ENCODE results near the gene HSPBP1. TPM values are rescaled to one million over a fixed set of nuclear protein-coding genes. Genes with fewer than 3 reads are reported as not detected.

The HSPBP1 gene
- total and polyA plus RNA-seq, 2 of the 13 experiments (the other 11 are each of a cell fraction or from before 2014, with no cell fraction given), result 22.3 to 33.7 TPM

DNA sequence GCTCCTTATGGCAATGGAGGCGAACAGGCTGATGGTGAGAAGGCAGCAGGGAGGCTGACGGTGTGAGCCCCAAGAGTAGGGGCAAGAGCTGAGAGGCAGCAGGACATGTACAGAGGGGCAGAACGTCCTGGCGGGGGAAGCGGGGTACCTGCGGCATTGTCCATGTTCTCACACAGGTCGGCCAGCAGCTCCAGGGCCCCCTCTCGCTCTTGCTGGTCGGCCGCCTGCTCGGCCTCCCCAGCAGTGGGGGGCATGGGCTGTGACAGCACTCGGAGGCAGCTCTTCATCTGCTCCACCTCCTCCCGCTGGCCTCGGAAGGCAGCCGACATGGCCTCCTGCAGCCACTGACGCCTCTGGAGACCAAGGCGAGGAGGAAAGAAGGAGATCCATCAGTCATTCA, 2.4 kb downstream of the HSPBP1 start (continued):
- TF ChIP-seq FOXP1 (IDR thresholded peaks at IDR 0.05), result no peak
- no peak for TF ChIP-seq FOXP1 (CRISPR knock-in tag; IDR thresholded peaks at IDR 0.05)
- no peak for TF ChIP-seq NFRKB (IDR thresholded peaks at IDR 0.05)
- no peak for TF ChIP-seq ERF (CRISPR knock-in tag; IDR thresholded peaks at IDR 0.05)

DNA sequence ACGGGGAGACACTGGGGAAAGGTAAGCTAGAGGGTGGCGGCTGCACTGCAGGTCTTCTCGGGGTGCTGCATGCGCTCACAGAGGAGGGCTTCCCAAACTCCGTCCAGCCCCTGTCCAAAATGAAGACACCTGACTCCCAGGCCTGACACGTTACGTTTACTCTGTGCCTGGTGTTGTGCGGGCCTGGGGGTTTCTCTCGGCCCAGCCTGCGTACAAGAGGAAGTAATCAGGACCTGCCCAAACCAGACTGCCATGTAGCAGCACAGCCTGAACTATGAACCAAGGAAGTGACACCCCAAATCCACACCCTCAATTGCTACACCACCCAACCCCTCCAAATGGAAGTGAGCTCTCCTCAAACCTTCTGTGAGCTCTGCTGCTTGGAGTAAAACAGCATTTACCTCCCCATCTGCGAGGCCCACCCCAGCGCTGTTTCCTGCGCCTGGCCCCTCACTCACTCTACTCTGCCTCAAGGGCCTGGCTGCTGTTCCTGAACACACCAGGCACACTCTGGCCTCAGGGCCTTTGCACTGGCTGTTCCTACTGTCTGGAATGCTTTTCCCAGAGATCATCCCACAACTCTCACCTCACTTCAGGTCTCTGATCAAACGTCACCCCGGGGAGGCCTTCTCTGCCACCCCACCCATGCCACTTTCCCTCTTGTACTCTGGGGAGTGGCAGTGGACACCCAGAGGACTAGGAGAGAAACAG, 3.0 kb downstream of the HSPBP1 start:
- peaks cover 10 to 36% of the 10 kb centered on the region in 2 experiments; a peak in 4 of 5 replicates for H3K36me3 ChIP-seq (replicated peaks in 1 of 2; ENCODE audit: control insufficient read depth in 1 of 2, insufficient read depth in 2 of 2, low read length in 2 of 2)
- FAIRE-seq, result no peak
- intact Hi-C loops (cut with micrococcal nuclease; ENCODE audit: unreplicated experiment), result no loop called here

More for the DNA sequence above, 3.0 kb downstream of the HSPBP1 start:
- Histone ChIP-seq H3K27me3 (ENCODE audit: control insufficient read depth in 1 of 2, insufficient read depth in 2 of 2, low read length in 2 of 2) (no peaks in the 10 kb centered on the region; a peak in 1 of 5 replicates), H3K4me2 (ENCODE audit: low read depth, low read length) (no peak overlapping the region), H3K4me1 (ENCODE audit: insufficient read depth, low read length) (peaks cover 24% of the 10 kb centered on the region), H4K20me1 (ENCODE audit: insufficient read depth, low read length) (no peaks in the 10 kb centered on the region), H3K79me2 (ENCODE audit: insufficient read depth, low read length) (peaks cover 6% of the 10 kb centered on the region), H3K27ac (ENCODE audit: extremely low read length, insufficient read depth, low read length) (no peak overlapping the region), H2AFZ (ENCODE audit: low read length) (no peak overlapping the region), H3K4me3 (replicated peaks in 1 of 3; ENCODE audit: insufficient read depth in 1 of 3, low read depth in 2 of 3, low read length in 3 of 3) (no peak overlapping the region), H3K9me3 (ENCODE audit: low read length) (no peaks in the 10 kb centered on the region), H3K9ac (ENCODE audit: insufficient read depth, low read depth, low read length) (no peak overlapping the region)
- ChIA-PET CTCF (ENCODE audit: low intra/inter-chr PET ratio, low total read pairs) (no interaction called here), POLR2A (interaction anchor here (0.8 to 1.9 kb wide), 2 partner anchors 18 to 64 kb away, joined by 3 to 5 read pairs; partner anchors contain the start of gene PPP6R1)
- TF ChIP-seq, protein P1, sequence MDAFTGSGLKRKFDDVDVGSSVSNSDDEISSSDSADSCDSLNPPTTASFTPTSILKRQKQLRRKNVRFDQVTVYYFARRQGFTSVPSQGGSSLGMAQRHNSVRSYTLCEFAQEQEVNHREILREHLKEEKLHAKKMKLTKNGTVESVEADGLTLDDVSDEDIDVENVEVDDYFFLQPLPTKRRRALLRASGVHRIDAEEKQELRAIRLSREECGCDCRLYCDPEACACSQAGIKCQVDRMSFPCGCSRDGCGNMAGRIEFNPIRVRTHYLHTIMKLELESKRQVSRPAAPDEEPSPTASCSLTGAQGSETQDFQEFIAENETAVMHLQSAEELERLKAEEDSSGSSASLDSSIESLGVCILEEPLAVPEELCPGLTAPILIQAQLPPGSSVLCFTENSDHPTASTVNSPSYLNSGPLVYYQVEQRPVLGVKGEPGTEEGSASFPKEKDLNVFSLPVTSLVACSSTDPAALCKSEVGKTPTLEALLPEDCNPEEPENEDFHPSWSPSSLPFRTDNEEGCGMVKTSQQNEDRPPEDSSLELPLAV (CRISPR knock-in tag; conservative IDR thresholded peaks at IDR 0.05; ENCODE audit: low read depth), result no peak
- 98% methylated on average over 10 of the region's 15 CpGs for WGBS (ENCODE audit: low lambda C conversion rate)
- ATAC-seq (no peak), DNase-seq (ENCODE audit: low spot score) (no peak)
- BruUV-seq (replicated peaks), result no TSS peak
- in situ Hi-C loops (cut with HindIII; ENCODE audit: extremely low pct_ligation_motif_present, low pct_unique_long_range_greater_than_20kb), result no loop called here

Data from HepG2 (cell line).